Mesothelial cell of epicardium (in vitro differentiated cells): Measurements from ENCODE around the gene CCDC179. TPM values are rescaled to one million over a fixed set of nuclear protein-coding genes. Genes with fewer than 3 reads are reported as not detected.

ENCODE experiments used
- DNase-seq, 2 experiments: peaks; one replicate each; pipeline ENCODE4 v3.0.0; 2021; ENCODE audit warnings: low spot score in 2 of 2; ENCODE audit not compliant: unreplicated experiment in 2 of 2
- H3K27ac Mint-ChIP-seq: 2 replicates; pipeline ENCODE4 v1.8.0; 2021; ENCODE audit warnings: mixed read lengths
- H3K27me3 Mint-ChIP-seq: 2 replicates; pipeline ENCODE4 v1.8.0; 2021; ENCODE audit warnings: low read depth, mixed read lengths
- H3K36me3 Mint-ChIP-seq: 2 replicates; pipeline ENCODE4 v1.8.0; 2021; ENCODE audit warnings: mixed read lengths
- H3K4me1 Mint-ChIP-seq: 2 replicates; pipeline ENCODE4 v1.8.0; 2021; ENCODE audit warnings: mixed read lengths
- H3K4me3 Mint-ChIP-seq: 2 replicates; pipeline ENCODE4 v1.8.0; 2021; ENCODE audit warnings: mild to moderate bottlenecking, moderate library complexity, mixed read lengths
- H3K9me3 Mint-ChIP-seq: 2 replicates; pipeline ENCODE4 v1.8.0; 2021; ENCODE audit warnings: mixed read lengths
- CTCF ChIP-seq: fragments of 200-600 bp; sonication (generic); IDR thresholded peaks from one replicate; pipeline ENCODE4 v1.5.0; 2021; ENCODE audit warnings: antibody characterized with exemption; ENCODE audit not compliant: unreplicated experiment
- total RNA-seq: library from RNA; stranded (reverse); gene quantifications from 3 replicates; pipeline ENCODE4 v1.2.1, GENCODE V29; 2021

CCDC179 gene
- total RNA-seq, 1 donor from 2014 or later, result not detected

- TF ChIP-seq CTCF, result no peak
- no peaks in the 10 kb centered on the region for H3K4me1 Mint-ChIP-seq
- no peak overlapping the region for H3K4me3 Mint-ChIP-seq
Observed at GRCh38 chr11:22808571-22809197, 51.6 kb downstream of the CCDC179 start.

DNA sequence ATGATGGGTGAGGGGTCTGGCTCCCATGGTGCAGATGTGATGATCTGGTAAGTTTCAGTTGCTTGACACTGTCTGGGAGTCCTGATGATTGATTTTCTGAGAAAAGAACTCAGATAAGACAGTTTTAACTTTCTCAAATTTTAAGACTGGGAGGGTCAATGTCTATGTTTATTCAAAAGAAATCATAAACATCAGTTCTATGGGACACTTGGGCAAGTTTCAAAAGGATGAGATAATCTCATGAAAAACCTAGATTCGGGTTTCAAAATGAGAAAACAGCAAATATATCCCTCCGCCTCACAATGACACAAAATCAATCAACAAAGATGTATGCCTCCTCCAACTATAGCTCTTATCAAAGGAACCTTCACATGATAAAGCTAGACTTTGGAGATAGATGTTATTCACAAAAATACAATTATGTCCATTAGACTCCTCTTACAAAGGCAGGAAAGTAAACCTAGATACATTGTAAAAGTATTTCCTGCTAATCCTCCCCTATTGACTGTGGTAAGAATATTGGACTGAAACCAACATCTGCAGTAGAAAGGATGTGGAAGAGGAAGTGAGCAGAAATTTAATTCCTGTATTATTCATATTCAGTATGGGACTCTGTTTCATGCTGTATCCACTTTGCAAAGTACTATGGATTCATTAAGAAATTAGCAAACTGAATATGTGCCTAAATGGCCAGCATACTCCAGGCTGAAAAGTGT lies 52.3 kb downstream of the CCDC179 start:
- TF ChIP-seq CTCF, result no peak
- Mint-ChIP-seq H3K4me1 (no peaks in the 10 kb centered on the region), H3K9me3 (peaks cover 18% of the 10 kb centered on the region), H3K36me3 (peaks cover 15% of the 10 kb centered on the region), H3K27ac (no peak overlapping the region), H3K27me3 (no peaks in the 10 kb centered on the region), H3K4me3 (no peak overlapping the region)
- DNase-seq, result no peak

More at GRCh38 chr11:22808571-22809197, 51.6 kb downstream of the CCDC179 start:
- Mint-ChIP-seq H3K27ac (no peak overlapping the region), H3K9me3 (peaks cover 18% of the 10 kb centered on the region), H3K36me3 (peaks cover 18% of the 10 kb centered on the region), H3K27me3 (no peaks in the 10 kb centered on the region)
- no peak for DNase-seq

DNA sequence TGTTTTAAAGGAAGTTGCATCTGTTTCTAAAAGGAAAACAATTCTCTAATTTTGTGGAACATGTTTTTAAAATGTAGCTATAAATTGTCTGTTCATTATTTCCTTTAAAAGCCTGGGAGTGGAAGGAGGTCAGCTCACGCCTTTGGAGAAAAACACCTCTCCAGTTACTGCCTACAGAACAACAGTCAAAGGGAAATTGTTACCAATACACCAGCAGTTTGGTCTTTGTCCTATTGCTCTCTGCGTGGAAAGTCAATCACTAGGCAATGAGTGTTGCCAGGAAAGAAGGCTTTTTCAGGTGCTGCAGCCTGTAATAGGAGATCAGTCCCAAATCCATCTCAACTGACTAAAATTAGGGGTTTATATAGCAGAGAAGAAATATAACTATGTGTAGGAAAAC lies 52.9 kb downstream of the CCDC179 start:
- no peaks in the 10 kb centered on the region for H3K4me1 Mint-ChIP-seq
- no peaks in the 10 kb centered on the region for H3K27me3 Mint-ChIP-seq

DNA sequence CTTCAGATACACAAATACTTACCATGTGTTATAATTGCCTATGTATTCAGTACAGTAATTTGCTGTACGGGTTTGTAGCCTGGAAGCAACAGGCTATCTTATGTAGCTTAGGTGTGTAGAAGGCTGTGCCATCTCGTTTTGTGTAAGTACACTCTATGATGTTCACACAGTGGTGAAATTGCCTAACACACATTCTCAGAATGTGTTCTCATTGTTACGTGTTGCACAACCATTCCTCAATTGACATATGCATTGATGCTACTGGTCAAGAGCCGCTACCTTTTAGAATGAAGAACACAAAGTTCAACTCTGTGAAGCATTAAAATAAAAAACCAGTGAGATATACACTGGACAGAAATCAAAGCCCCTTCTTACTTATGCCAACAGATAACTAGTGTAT lies 57.4 kb downstream of the CCDC179 start:
- H3K4me1 Mint-ChIP-seq, result no peaks in the 10 kb centered on the region
- DNase-seq, result no peak
- H3K27me3 Mint-ChIP-seq, result peaks cover 3% of the 10 kb centered on the region
- no peak for TF ChIP-seq CTCF
- H3K36me3 Mint-ChIP-seq, result no peaks in the 10 kb centered on the region
- H3K4me3 Mint-ChIP-seq, result no peak overlapping the region
- H3K9me3 Mint-ChIP-seq, result peaks cover 4% of the 10 kb centered on the region
- H3K27ac Mint-ChIP-seq, result no peak overlapping the region

More for the DNA sequence above, 52.9 kb downstream of the CCDC179 start:
- DNase-seq, result no peak
- H3K36me3 Mint-ChIP-seq, result peaks cover 13% of the 10 kb centered on the region
- H3K27ac Mint-ChIP-seq, result no peak overlapping the region
- TF ChIP-seq CTCF, result no peak
- peaks cover 18% of the 10 kb centered on the region for H3K9me3 Mint-ChIP-seq
- no peak overlapping the region for H3K4me3 Mint-ChIP-seq

- H3K36me3 Mint-ChIP-seq, result no peaks in the 10 kb centered on the region
- H3K4me3 Mint-ChIP-seq, result no peak overlapping the region
- TF ChIP-seq CTCF, result no peak
- no peak for DNase-seq
- H3K27ac Mint-ChIP-seq, result no peak overlapping the region
- peaks cover 3% of the 10 kb centered on the region for H3K27me3 Mint-ChIP-seq
- H3K4me1 Mint-ChIP-seq, result no peaks in the 10 kb centered on the region
- H3K9me3 Mint-ChIP-seq, result no peaks in the 10 kb centered on the region
Observed at GRCh38 chr11:22800482-22800881, 59.8 kb downstream of the CCDC179 start.
